Measurements from ENCODE around the gene AFP. TPM values are rescaled to one million over a fixed set of nuclear protein-coding genes. Genes with fewer than 3 reads are reported as not detected.

Gene AFP
- total RNA-seq, 1 experiment from 2014 or later, result 0.92 TPM

- no peaks in the 10 kb centered on the region for H3F3A ChIP-seq (ENCODE audit: insufficient read depth, low read depth)
- no peak for DNase-seq
- CTCF ChIA-PET, result no interaction called here
- intact Hi-C loops (cut with micrococcal nuclease; ENCODE audit: unreplicated experiment), result no loop called here
- POLR2A ChIA-PET (ENCODE audit: unreplicated experiment), result no interaction called here
- H3K36me3 ChIP-seq (ENCODE audit: low read depth), result no peaks in the 10 kb centered on the region
- H3K4me1 ChIP-seq (replicated peaks; ENCODE audit: insufficient read depth), result no peaks in the 10 kb centered on the region
- H4K20me1 ChIP-seq (ENCODE audit: insufficient read depth), result no peaks in the 10 kb centered on the region
- no peaks in the 10 kb centered on the region for H3K79me2 ChIP-seq (ENCODE audit: low read depth)
- H3K27me3 ChIP-seq (ENCODE audit: insufficient read depth, low read depth), result no peaks in the 10 kb centered on the region
- no peaks in the 10 kb centered on the region for H3K9me3 ChIP-seq (ENCODE audit: insufficient read depth, low read depth)
- no peak overlapping the region for H3K27ac ChIP-seq
- H3K9me2 ChIP-seq (ENCODE audit: insufficient read depth), result no peaks in the 10 kb centered on the region
- no peak for TF ChIP-seq CTCF (conservative IDR thresholded peaks at IDR 0.05)
- no peak overlapping the region for H3K4me2 ChIP-seq
- no peak overlapping the region for H2AFZ ChIP-seq
- H3K4me3 ChIP-seq, result no peak overlapping the region
- BruUV-seq (replicated peaks), result no TSS peak
Measured at GRCh38 chr4:73421708-73422457, 14.1 kb upstream of the AFP start.

- Histone ChIP-seq H3K79me2 (ENCODE audit: low read depth) (no peaks in the 10 kb centered on the region), H3K9me3 (ENCODE audit: insufficient read depth, low read depth) (no peaks in the 10 kb centered on the region), H3K4me3 (no peak overlapping the region), H3K9me2 (ENCODE audit: insufficient read depth) (no peaks in the 10 kb centered on the region), H2AFZ (no peak overlapping the region), H3F3A (ENCODE audit: insufficient read depth, low read depth) (no peaks in the 10 kb centered on the region), H4K20me1 (ENCODE audit: insufficient read depth) (no peaks in the 10 kb centered on the region), H3K27ac (no peak overlapping the region), H3K4me2 (no peak overlapping the region), H3K36me3 (ENCODE audit: low read depth) (no peaks in the 10 kb centered on the region), H3K4me1 (replicated peaks; ENCODE audit: insufficient read depth) (no peaks in the 10 kb centered on the region), H3K27me3 (ENCODE audit: insufficient read depth, low read depth) (no peaks in the 10 kb centered on the region)
- no peak for TF ChIP-seq CTCF (conservative IDR thresholded peaks at IDR 0.05)
- TF ChIP-seq EZH2 (IDR thresholded peaks at IDR 0.05; ENCODE audit: low read depth), result no peak
- intact Hi-C loops (cut with micrococcal nuclease; ENCODE audit: unreplicated experiment), result no loop called here
- ChIA-PET CTCF (no interaction called here), POLR2A (ENCODE audit: unreplicated experiment) (no interaction called here)
- DNase-seq, result no peak
- no TSS peak for BruUV-seq (replicated peaks)
Measured at GRCh38 chr4:73422458-73422752, 13.6 kb upstream of the AFP start.

- ChIA-PET POLR2A (ENCODE audit: unreplicated experiment) (interaction anchor here (0.6 kb wide), 1 partner anchor 102 kb away, joined by 5 read pairs; no protein-coding TSS in a partner anchor), CTCF (no interaction called here)
- Histone ChIP-seq H3K4me1 (replicated peaks; ENCODE audit: insufficient read depth) (no peaks in the 10 kb centered on the region), H3K9me3 (ENCODE audit: insufficient read depth, low read depth) (no peaks in the 10 kb centered on the region), H3K36me3 (ENCODE audit: low read depth) (no peaks in the 10 kb centered on the region), H3K27ac (no peak overlapping the region), H3K4me3 (no peak overlapping the region), H3K27me3 (ENCODE audit: insufficient read depth, low read depth) (no peaks in the 10 kb centered on the region), H4K20me1 (ENCODE audit: insufficient read depth) (no peaks in the 10 kb centered on the region), H3K4me2 (no peak overlapping the region), H3K9me2 (ENCODE audit: insufficient read depth) (no peaks in the 10 kb centered on the region), H3F3A (ENCODE audit: insufficient read depth, low read depth) (no peaks in the 10 kb centered on the region), H3K79me2 (ENCODE audit: low read depth) (no peaks in the 10 kb centered on the region), H2AFZ (no peak overlapping the region)
- no peak for DNase-seq
- BruUV-seq (replicated peaks), result no TSS peak
- TF ChIP-seq CTCF (conservative IDR thresholded peaks at IDR 0.05) (no peak), EZH2 (IDR thresholded peaks at IDR 0.05; ENCODE audit: low read depth) (no peak)
- intact Hi-C loops (cut with micrococcal nuclease; ENCODE audit: unreplicated experiment), result no loop called here
Measured at GRCh38 chr4:73423184-73423583, 12.8 kb upstream of the AFP start.

All from PC-9 (cell line).